GM12873 (cell line): ENCODE measurements around the gene KLF15.

ENCODE experiments used
- CTCF ChIP-seq: IDR thresholded peaks from 2 replicates; pipeline ENCODE4 v1.5.1; 2012; ENCODE audit warnings: low read depth, mild to moderate bottlenecking, moderate library complexity, low read length, control low read depth; ENCODE audit not compliant: insufficient read depth; ENCODE audit errors: missing control alignments

Gene KLF15

GRCh38 chr3:126358816-126359181, 1.6 kb upstream of the KLF15 start:
- no peak for TF ChIP-seq CTCF

- TF ChIP-seq CTCF, result no peak
Observed at GRCh38 chr3:126358038-126358815, 1.0 kb upstream of the KLF15 start.

GRCh38 chr3:126356373-126357264, 589 bp downstream of the KLF15 start:
- TF ChIP-seq CTCF, result no peak

GRCh38 chr3:126355777-126356372, 1.3 kb downstream of the KLF15 start:
- TF ChIP-seq CTCF, result no peak

- TF ChIP-seq CTCF, result no peak
Observed at GRCh38 chr3:126355251-126355650, 2.0 kb downstream of the KLF15 start.

GRCh38 chr3:126354776-126355175, 2.4 kb downstream of the KLF15 start:
- no peak for TF ChIP-seq CTCF

GRCh38 chr3:126353694-126354321, 3.4 kb downstream of the KLF15 start:
- no peak for TF ChIP-seq CTCF
